K562 (cell line): Measurements from ENCODE around the gene NOD1. TPM values are rescaled to one million over a fixed set of nuclear protein-coding genes. Genes with fewer than 3 reads are reported as not detected.

ENCODE experiments used
- ATAC-seq: fragments of 200-7000 bp; cut with Tn5 transposase; 3 replicates; pipeline ENCODE4 v1.9.1; 2020; ENCODE audit warnings: moderate library complexity
- BruUV-seq: library from RNA; stranded (reverse); fragments of 400-500 nt; replicated peaks from 2 replicates; lab custom pipeline; 2021; lab: Mats Ljungman, UMichigan
- CTCF ChIA-PET: fragments of 300-600 bp; formaldehyde crosslinking; extraction: SDS; loops from one replicate; lab custom pipeline; 2021; ENCODE audit warnings: low intra/inter-chr PET ratio; lab: Yijun Ruan, JAX
- POLR2A ChIA-PET: fragments of 300-600, 350-650 bp; sonication (Branson Sonifier 250); formaldehyde crosslinking; extraction: SDS; loops from one replicate; lab custom pipeline; 2021; ENCODE audit warnings: antibody characterized with exemption, inconsistent platforms; lab: Yijun Ruan, JAX
- DNase-seq, 4 experiments: peaks; one replicate each; pipeline versions ENCODE4 v3.0.0 to v3.0.0-alpha.2; 2011 to 2018; ENCODE audit warnings: low spot score in 3 of 4, mixed read lengths in 3 of 4; ENCODE audit errors: extremely low read depth in 1 of 4
- FAIRE-seq: peaks from 2 replicates; lab custom pipeline; 2011; peaks lifted over from hg19 to GRCh38; lab: Jason Lieb, UNC
- H2AFZ ChIP-seq: 2 replicates; pipeline ENCODE4 v1.6.0; 2011; ENCODE audit warnings: low read depth, low read length, control low read depth, inconsistent platforms
- H3K27ac ChIP-seq: fragments of 200-600 bp; 3 replicates; pipeline ENCODE4 v1.8.0; 2011; ENCODE audit warnings: low read depth, mild to moderate bottlenecking, control low read depth, inconsistent platforms, low read length, moderate library complexity, mixed read lengths; ENCODE audit errors: extremely low read depth
- H3K27me3 ChIP-seq, 2 experiments: fragments of 300-600 bp in 1 of 2; 2 replicates in 1 of 2; 3 replicates in 1 of 2; pipeline versions ENCODE4 v1.6.0 to v1.8.0; 2011; ENCODE audit warnings: inconsistent platforms in 2 of 2, low read length in 2 of 2, mild to moderate bottlenecking in 1 of 2, mixed read lengths in 1 of 2, moderate library complexity in 1 of 2; ENCODE audit not compliant: control insufficient read depth in 2 of 2, insufficient read depth in 2 of 2
- H3K36me3 ChIP-seq: fragments of 300-600 bp; 3 replicates; pipeline ENCODE4 v1.8.0; 2011; ENCODE audit warnings: mild to moderate bottlenecking, low read length, inconsistent platforms; ENCODE audit not compliant: control insufficient read depth, insufficient read depth
- H3K4me1 ChIP-seq, 2 experiments: fragments of 200-600 bp in 1 of 2; replicated peaks in 1 of 2; 2 replicates in 1 of 2; 3 replicates in 1 of 2; pipeline versions ENCODE4 v1.5.1 to v1.8.0; 2011; ENCODE audit warnings: inconsistent platforms in 2 of 2, low read length in 2 of 2, mild to moderate bottlenecking in 1 of 2, mixed read lengths in 1 of 2, moderate library complexity in 1 of 2; ENCODE audit not compliant: control insufficient read depth in 2 of 2, insufficient read depth in 2 of 2
- H3K4me2 ChIP-seq: 2 replicates; pipeline ENCODE4 v1.6.1; 2011; ENCODE audit warnings: low read length, control low read depth, inconsistent platforms, mixed read lengths; ENCODE audit not compliant: insufficient read depth
- H3K4me3 ChIP-seq: fragments of 200-600 bp; sonication (generic), shearing (Covaris generic); 2 replicates; pipeline ENCODE4 v1.5.1; 2016; ENCODE audit warnings: control low read depth, inconsistent platforms
- H3K79me2 ChIP-seq: fragments of 200-600 bp; 3 replicates; pipeline ENCODE4 v1.8.0; 2011; ENCODE audit warnings: low read length, inconsistent platforms; ENCODE audit not compliant: control insufficient read depth, insufficient read depth
- H3K9ac ChIP-seq, 2 experiments: 2 replicates each; pipeline versions ENCODE4 v1.6.0 to v1.6.1; 2011; ENCODE audit warnings: low read depth in 2 of 2, low read length in 2 of 2, control low read depth in 1 of 2, inconsistent platforms in 1 of 2, mild to moderate bottlenecking in 1 of 2, mixed read lengths in 1 of 2; ENCODE audit not compliant: insufficient read depth in 1 of 2
- H3K9me1 ChIP-seq: one replicate; pipeline ENCODE4 v1.6.0; 2011; ENCODE audit warnings: inconsistent platforms, mild to moderate bottlenecking, low read length, moderate library complexity; ENCODE audit not compliant: control insufficient read depth, insufficient read depth
- H3K9me3 ChIP-seq: replicated peaks from 2 replicates; pipeline ENCODE4 v1.5.1; 2011; ENCODE audit warnings: low read depth, low read length, inconsistent platforms; ENCODE audit not compliant: control insufficient read depth, insufficient read depth
- H4K20me1 ChIP-seq: replicated peaks from 2 replicates; pipeline ENCODE4 v1.6.1; 2011; ENCODE audit warnings: low read length, inconsistent platforms, mixed read lengths; ENCODE audit not compliant: control insufficient read depth, insufficient read depth
- ESRRA ChIP-seq: fragments of 450-650 bp; IDR thresholded peaks from 2 replicates; pipeline ENCODE4 v1.6.1; 2014; ENCODE audit warnings: low read depth, mild to moderate bottlenecking, moderate library complexity, borderline replicate concordance
- FOXJ2 ChIP-seq: fragments of 200-800 bp; sonication (Bioruptor generic); IDR thresholded peaks from 2 replicates; pipeline ENCODE4 v1.6.1; 2016; ENCODE audit warnings: missing genetic modification characterization, missing compliant biosample characterization
- MAZ ChIP-seq, 2 experiments: fragments of 450-650 bp in 1 of 2; sonication (generic) in 1 of 2; formaldehyde crosslinking; IDR thresholded peaks in 1 of 2; conservative IDR thresholded peaks in 1 of 2; 2 replicates each; pipeline versions ENCODE4 v1.4.0 to v1.5.0; 2020; ENCODE audit warnings: mild to moderate bottlenecking in 1 of 2, missing genetic modification reagents in 1 of 2
- MNT ChIP-seq, 2 experiments: fragments of 450-650 bp; conservative IDR thresholded peaks; 2 replicates each; pipeline ENCODE4 v1.6.1; 2017; ENCODE audit warnings: mild to moderate bottlenecking in 2 of 2, moderate library complexity in 2 of 2
- NFRKB ChIP-seq: fragments of 450-650 bp; IDR thresholded peaks from 2 replicates; pipeline ENCODE4 v1.6.1; 2016; ENCODE audit warnings: low read depth
- PATZ1 ChIP-seq: fragments of 250-450 bp; sonication (Bioruptor Pico); IDR thresholded peaks from 2 replicates; pipeline ENCODE4 v1.5.0; 2020; ENCODE audit warnings: mild to moderate bottlenecking, borderline replicate concordance
- ZNF655 ChIP-seq: fragments of 250-450 bp; sonication (Bioruptor Pico); IDR thresholded peaks from 2 replicates; pipeline ENCODE4 v1.5.0; 2021
- WGBS: fragments of 100-300 bp; shearing (Covaris generic); methylation state at CpG from one replicate; pipeline ENCODE4 v1.1.6; 2016; ENCODE audit warnings: low coverage, mixed read lengths; ENCODE audit not compliant: insufficient coverage; ENCODE audit errors: missing lambda C conversion rate; 5-methylcytosine and 5-hydroxymethylcytosine counted together
- in situ Hi-C: fragments of 300-500 bp; cut with MboI; formaldehyde crosslinking; loops from 4 replicates; pipeline ENCODE4 v1.15.0; 2018; ENCODE audit warnings: inconsistent platforms, mixed read lengths
- intact Hi-C: fragments of 100-400 bp; cut with micrococcal nuclease; formaldehyde crosslinking; loops from 2 replicates; pipeline ENCODE4 v1.14.2; 2022
- polyA plus RNA-seq, 8 experiments: library from polyadenylated mRNA; depleted of rRNA in 4 of 8; stranded (reverse) in 5 of 8; unstranded in 3 of 8; fragments of >200 nt; fragmentation: Nextera tagmentation in 2 of 8; fragmentation: Illumina TruSeq in 1 of 8; extraction: Ambion mirVana in 2 of 8; extraction: Trizol in 1 of 8; gene quantifications; 2 replicates each; pipeline versions ENCODE4 v1.2.1 to v1.2.3, GENCODE V29; 2011 to 2014; ENCODE audit warnings: inconsistent platforms in 1 of 8, missing spikeins in 1 of 8
- total RNA-seq, 7 experiments: library from RNA; depleted of rRNA in 6 of 7; stranded (reverse); fragments of >200 nt in 6 of 7; fragmentation: Illumina TruSeq in 2 of 7; extraction: Trizol in 2 of 7; gene quantifications; 2 replicates each; pipeline versions ENCODE4 v1.2.1 to v1.2.3, GENCODE V29; 2011 to 2021; ENCODE audit warnings: low replicate concordance in 1 of 7
- TF ChIP-seq, protein P1 (sequence below), 2 experiments: fragments of 150-350 bp in 1 of 2; IDR thresholded peaks; 2 replicates each; pipeline ENCODE4 v1.6.1; 2012 to 2016; ENCODE audit warnings: low read depth in 2 of 2, low read length in 2 of 2, mild to moderate bottlenecking in 1 of 2, moderate library complexity in 1 of 2

Gene NOD1
- total and polyA plus RNA-seq, 9 of the 15 experiments (the other 6 are each of a cell fraction or from before 2014, with no cell fraction given) = 0.34 to 7.1 (median 4.7) TPM

- 0 out of 4 replicates have a peak, but pooled peaks of 1 of the 2 experiments have one; percentile 9 for TF ChIP-seq MNT (conservative IDR thresholded peaks at IDR 0.05)
Measured at GRCh38 chr7:30420080-30420479, 58.5 kb downstream of the NOD1 start (continued).

GRCh38 chr7:30413864-30414263 lies 64.7 kb downstream of the NOD1 start:
- ATAC-seq (no peak), DNase-seq (no peak), FAIRE-seq (no peak)
- no peaks in the 10 kb centered on the region for H3K36me3 ChIP-seq
- H3K27me3 ChIP-seq = no peaks in the 10 kb centered on the region
- H3K9me1 ChIP-seq = no peaks in the 10 kb centered on the region
- intact Hi-C loops (loop anchor here (2.0 kb wide), 4 partner anchors 129 to 249 kb away; partner anchors contain the start of gene ZNRF2), in situ Hi-C loops (loop anchor here (5.0 kb wide), 2 partner anchors 137 to 252 kb away; no protein-coding TSS in a partner anchor)
- no peaks in the 10 kb centered on the region; a peak in 1 of 5 replicates for H3K4me1 ChIP-seq
- POLR2A ChIA-PET = no interaction called here
- no peaks in the 10 kb centered on the region for H3K79me2 ChIP-seq
- H3K4me3 ChIP-seq = no peak overlapping the region
- no peak overlapping the region for H2AFZ ChIP-seq
- no peak overlapping the region for H3K4me2 ChIP-seq
- CTCF ChIA-PET = interaction anchor here (1.5 to 3.4 kb wide), 2 partner anchors 138 to 254 kb away, joined by 4 to 25 read pairs; no protein-coding TSS in a partner anchor
- no peaks in the 10 kb centered on the region for H4K20me1 ChIP-seq
- H3K9ac ChIP-seq = no peak overlapping the region
- H3K9me3 ChIP-seq = peaks cover 5% of the 10 kb centered on the region; the same call in 1 of the 2 replicates
- WGBS = 63% methylated on average over 7 of the region's 7 CpGs
- BruUV-seq = no TSS peak
- no peak overlapping the region for H3K27ac ChIP-seq
- TF ChIP-seq ESRRA (no peak), MAZ (CRISPR knock-in tag; conservative IDR thresholded peaks at IDR 0.05 in 1 of 2, IDR thresholded peaks at IDR 0.05 in 1 of 2) (no peak), ZNF655 (CRISPR knock-in tag) (no peak), NFRKB (no peak), PATZ1 (no peak), FOXJ2 (no peak)
- TF ChIP-seq, protein P1, sequence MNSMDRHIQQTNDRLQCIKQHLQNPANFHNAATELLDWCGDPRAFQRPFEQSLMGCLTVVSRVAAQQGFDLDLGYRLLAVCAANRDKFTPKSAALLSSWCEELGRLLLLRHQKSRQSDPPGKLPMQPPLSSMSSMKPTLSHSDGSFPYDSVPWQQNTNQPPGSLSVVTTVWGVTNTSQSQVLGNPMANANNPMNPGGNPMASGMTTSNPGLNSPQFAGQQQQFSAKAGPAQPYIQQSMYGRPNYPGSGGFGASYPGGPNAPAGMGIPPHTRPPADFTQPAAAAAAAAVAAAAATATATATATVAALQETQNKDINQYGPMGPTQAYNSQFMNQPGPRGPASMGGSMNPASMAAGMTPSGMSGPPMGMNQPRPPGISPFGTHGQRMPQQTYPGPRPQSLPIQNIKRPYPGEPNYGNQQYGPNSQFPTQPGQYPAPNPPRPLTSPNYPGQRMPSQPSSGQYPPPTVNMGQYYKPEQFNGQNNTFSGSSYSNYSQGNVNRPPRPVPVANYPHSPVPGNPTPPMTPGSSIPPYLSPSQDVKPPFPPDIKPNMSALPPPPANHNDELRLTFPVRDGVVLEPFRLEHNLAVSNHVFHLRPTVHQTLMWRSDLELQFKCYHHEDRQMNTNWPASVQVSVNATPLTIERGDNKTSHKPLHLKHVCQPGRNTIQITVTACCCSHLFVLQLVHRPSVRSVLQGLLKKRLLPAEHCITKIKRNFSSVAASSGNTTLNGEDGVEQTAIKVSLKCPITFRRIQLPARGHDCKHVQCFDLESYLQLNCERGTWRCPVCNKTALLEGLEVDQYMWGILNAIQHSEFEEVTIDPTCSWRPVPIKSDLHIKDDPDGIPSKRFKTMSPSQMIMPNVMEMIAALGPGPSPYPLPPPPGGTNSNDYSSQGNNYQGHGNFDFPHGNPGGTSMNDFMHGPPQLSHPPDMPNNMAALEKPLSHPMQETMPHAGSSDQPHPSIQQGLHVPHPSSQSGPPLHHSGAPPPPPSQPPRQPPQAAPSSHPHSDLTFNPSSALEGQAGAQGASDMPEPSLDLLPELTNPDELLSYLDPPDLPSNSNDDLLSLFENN (IDR thresholded peaks at IDR 0.05; ENCODE audit: low read depth in 2 of 2, low read length in 2 of 2) = no peak
